IMR-90 (cell line): ENCODE data around the gene RTL1.

ENCODE experiments used
- CTCF ChIP-seq: conservative IDR thresholded peaks from 2 replicates; pipeline ENCODE4 v1.5.1; 2012; ENCODE audit warnings: mild to moderate bottlenecking, low read depth, low read length, improper control_type of control experiment
- ELK1 ChIP-seq: fragments of 150-350 bp; IDR thresholded peaks from 2 replicates; pipeline ENCODE4 v1.6.1; 2016; ENCODE audit warnings: low read depth, mild to moderate bottlenecking, low read length, moderate library complexity, borderline replicate concordance
- POLR2A ChIP-seq: IDR thresholded peaks from 2 replicates; pipeline ENCODE4 v1.6.1; 2012; ENCODE audit warnings: mild to moderate bottlenecking, low read depth, low read length
- SMC3 ChIP-seq: fragments of 150-350 bp; IDR thresholded peaks from 2 replicates; pipeline ENCODE4 v1.6.1; 2016; ENCODE audit warnings: low read depth, mild to moderate bottlenecking, antibody characterized with exemption, low read length, moderate library complexity
- USF2 ChIP-seq: fragments of 150-350 bp; IDR thresholded peaks from 2 replicates; pipeline ENCODE4 v1.6.1; 2017; ENCODE audit warnings: mild to moderate bottlenecking, antibody characterized with exemption, low read length, low read depth

DNA sequence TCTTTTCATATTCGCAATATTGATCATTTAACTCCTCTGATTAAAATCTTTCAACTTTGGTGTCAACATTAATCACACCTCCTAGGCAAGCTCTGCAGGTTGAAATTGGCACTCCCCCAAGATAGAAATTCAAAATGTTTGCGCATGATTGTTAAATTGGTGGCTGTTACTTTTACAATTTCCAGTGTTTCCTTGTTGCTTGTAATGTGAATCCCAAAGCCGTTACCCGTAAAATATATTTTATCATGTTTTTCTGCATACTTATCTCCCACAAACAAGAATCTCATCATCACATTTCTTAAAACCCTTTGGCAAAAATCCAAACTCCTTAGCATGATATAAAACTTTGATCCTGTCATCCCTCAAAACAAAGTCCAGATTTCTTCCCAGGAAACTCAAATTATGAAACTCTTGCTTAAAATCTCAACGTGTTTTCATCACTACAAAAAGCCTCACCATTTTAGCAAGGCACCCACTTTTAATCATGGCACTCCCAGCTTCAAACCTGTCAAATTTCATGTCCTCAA, 14.7 kb downstream of the RTL1 start:
- TF ChIP-seq CTCF (no peak), SMC3 (no peak), ELK1 (no peak), POLR2A (no peak), USF2 (no peak)
